ENCODE measurements around the gene SAXO1.

The SAXO1 gene

GRCh38 chr9:18980189-18980588 is 52.8 kb downstream of the SAXO1 start:
- Mint-ChIP-seq H3K36me3 (ENCODE audit: low read depth) (peaks cover 13% of the 10 kb centered on the region), H3K27me3 (ENCODE audit: low read depth) (peaks cover 4% of the 10 kb centered on the region), H3K27ac (peak overlapping the region; percentile 42 to 78 (median 76)), H3K4me3 (no peak overlapping the region), H3K9me3 (peaks cover 28% of the 10 kb centered on the region), H3K4me1 (peaks cover 55% of the 10 kb centered on the region)
- TF ChIP-seq CTCF (IDR thresholded peaks at IDR 0.05; ENCODE audit: unreplicated experiment in 3 of 3): no peak

- TF ChIP-seq CTCF (IDR thresholded peaks at IDR 0.05; ENCODE audit: unreplicated experiment in 3 of 3): no peak
- no peak overlapping the region for H3K4me3 Mint-ChIP-seq
- peak overlapping the region; percentile 42 to 78 (median 76) for H3K27ac Mint-ChIP-seq
- H3K27me3 Mint-ChIP-seq (ENCODE audit: low read depth): peaks cover 4% of the 10 kb centered on the region
- peaks cover 8% of the 10 kb centered on the region for H3K36me3 Mint-ChIP-seq (ENCODE audit: low read depth)
- peaks cover 21% of the 10 kb centered on the region for H3K9me3 Mint-ChIP-seq
- H3K4me1 Mint-ChIP-seq: peaks cover 62% of the 10 kb centered on the region
Measured at GRCh38 chr9:18979367-18979766, 53.6 kb downstream of the SAXO1 start.

DNA sequence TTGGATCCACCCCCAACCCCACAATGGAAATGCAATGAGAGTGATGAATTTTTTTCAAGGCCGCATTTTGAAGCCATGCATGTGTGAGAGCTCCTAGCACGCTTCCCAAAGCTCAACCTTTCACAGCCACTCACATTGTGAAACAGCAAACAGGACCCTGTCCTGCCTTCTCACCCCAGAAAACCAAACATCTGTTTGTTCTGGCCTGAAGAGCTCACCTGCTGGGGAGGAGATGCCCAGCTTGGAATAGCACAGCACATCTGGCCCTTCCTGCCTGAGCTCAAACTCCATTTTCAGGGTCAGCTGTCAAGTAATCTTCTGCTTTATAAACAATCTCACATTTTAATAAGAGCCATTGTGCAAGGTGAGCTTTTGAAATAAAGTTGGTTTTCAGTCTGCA is 54.8 kb downstream of the SAXO1 start:
- Mint-ChIP-seq H3K9me3 (peaks cover 14% of the 10 kb centered on the region), H3K27me3 (ENCODE audit: low read depth) (peaks cover 4% of the 10 kb centered on the region), H3K27ac (peak overlapping the region in 1 of 3 experiments; percentile 25), H3K4me3 (no peak overlapping the region), H3K36me3 (ENCODE audit: low read depth) (peaks cover 7% of the 10 kb centered on the region), H3K4me1 (peaks cover 62% of the 10 kb centered on the region)
- TF ChIP-seq CTCF (IDR thresholded peaks at IDR 0.05; ENCODE audit: unreplicated experiment in 3 of 3): no peak

DNA sequence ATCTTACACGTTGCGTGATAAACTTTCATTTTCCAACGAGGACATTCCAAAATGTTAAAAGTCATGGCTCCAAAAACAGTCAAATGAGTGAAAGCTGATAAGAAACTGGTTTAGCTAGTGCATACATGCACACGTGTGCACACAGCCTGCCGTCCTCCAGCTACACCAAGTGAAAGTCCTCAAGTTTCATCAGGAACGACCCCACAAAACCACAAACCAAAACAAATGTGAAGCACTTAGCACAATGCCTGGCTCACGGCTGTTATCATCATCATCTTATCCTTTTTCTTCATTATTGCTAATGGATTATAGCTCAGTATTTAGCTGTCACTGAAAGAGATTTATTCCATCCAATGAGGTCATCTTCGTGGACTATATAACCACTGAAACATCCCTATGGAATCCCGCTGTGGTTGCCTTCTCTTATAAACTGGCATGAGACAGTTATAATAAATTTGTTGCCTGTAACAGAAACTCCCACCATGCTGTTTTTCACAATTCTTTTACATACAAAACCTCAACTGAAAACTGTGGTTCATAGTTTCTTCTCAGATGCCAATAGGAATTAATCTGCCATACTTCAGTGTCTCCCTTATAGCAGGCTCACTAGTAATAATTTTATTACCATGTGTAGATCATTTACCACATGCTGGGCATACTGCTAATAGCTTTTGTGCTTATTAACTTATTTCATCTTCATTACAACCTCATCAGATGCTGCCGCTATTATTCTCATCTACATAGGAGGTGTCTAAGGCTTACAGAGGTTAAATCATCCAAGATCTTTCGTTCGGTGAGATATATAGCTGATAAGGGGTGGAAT is 56.1 kb downstream of the SAXO1 start:
- Mint-ChIP-seq H3K4me1 (peaks cover 69% of the 10 kb centered on the region), H3K36me3 (ENCODE audit: low read depth) (no peaks in the 10 kb centered on the region), H3K9me3 (peaks cover 2% of the 10 kb centered on the region), H3K27me3 (ENCODE audit: low read depth) (peaks cover 7% of the 10 kb centered on the region), H3K27ac (peak overlapping the region; percentile 80 to 91 (median 87)), H3K4me3 (peak overlapping the region in 1 of 3 experiments; percentile 65)
- TF ChIP-seq CTCF (IDR thresholded peaks at IDR 0.05; ENCODE audit: unreplicated experiment in 3 of 3): no peak

- Mint-ChIP-seq H3K9me3 (no peaks in the 10 kb centered on the region), H3K4me1 (peaks cover 69% of the 10 kb centered on the region), H3K27me3 (ENCODE audit: low read depth) (peaks cover 5% of the 10 kb centered on the region), H3K36me3 (ENCODE audit: low read depth) (no peaks in the 10 kb centered on the region), H3K27ac (peak overlapping the region; percentile 80 to 91 (median 87)), H3K4me3 (peak overlapping the region in 2 of 3 experiments; percentile 1 to 65)
- no peak for TF ChIP-seq CTCF (IDR thresholded peaks at IDR 0.05; ENCODE audit: unreplicated experiment in 3 of 3)
Measured at GRCh38 chr9:18976221-18976708, 56.7 kb downstream of the SAXO1 start.
